ENCODE data around the gene KRT35. TPM values are rescaled to one million over a fixed set of nuclear protein-coding genes. Genes with fewer than 3 reads are reported as not detected.

Gene KRT35
- total RNA-seq, 1 donor from 2014 or later, result not detected

GRCh38 chr17:41505809-41506767 is 25.1 kb upstream of the KRT35 start:
- DNase-seq (ENCODE audit: extremely low spot score in 2 of 2), result no peak
- TF ChIP-seq POLR2A (IDR thresholded peaks at IDR 0.05) (no peak), CTCF (IDR thresholded peaks at IDR 0.05) (no peak), POLR2AphosphoS5 (IDR thresholded peaks at IDR 0.05; ENCODE audit: insufficient read depth in 1 of 2, low read depth in 1 of 2) (no peak)
- Histone ChIP-seq H3K36me3 (no peaks in the 10 kb centered on the region), H3K27me3 (no peaks in the 10 kb centered on the region), H3K27ac (peak overlapping the region; percentile 63), H3K4me3 (no peak overlapping the region), H3K4me1 (peaks cover 30% of the 10 kb centered on the region), H3K9me3 (no peaks in the 10 kb centered on the region)
- intact Hi-C loops (cut with DNase I), result no loop called here

- intact Hi-C loops (cut with DNase I), result no loop called here
- no peak for TF ChIP-seq POLR2A (IDR thresholded peaks at IDR 0.05)
- no peak for TF ChIP-seq CTCF (IDR thresholded peaks at IDR 0.05)
- TF ChIP-seq POLR2AphosphoS5 (IDR thresholded peaks at IDR 0.05; ENCODE audit: insufficient read depth in 1 of 2, low read depth in 1 of 2), result peak in 1 of 2 donors; percentile 27
- Histone ChIP-seq H3K27ac (peak within 1 kb of the TSS; percentile 47), H3K27me3 (no peaks in the 10 kb centered on the region), H3K9me3 (no peaks in the 10 kb centered on the region), H3K4me1 (peaks cover 32% of the 10 kb centered on the region), H3K4me3 (peak within 1 kb of the TSS in 1 of 2 donors; percentile 30), H3K36me3 (no peaks in the 10 kb centered on the region)
- DNase-seq (ENCODE audit: extremely low spot score in 2 of 2), result no peak
Observed at GRCh38 chr17:41505007-41505808, 24.3 kb upstream of the KRT35 start, which contains the start of gene KRT13. Gene KRT13, minus strand, starts transcription at chr17:41505612. Its CDS starts 62 bp downstream, at chr17:41505550.

GRCh38 chr17:41504246-41504977 is 23.5 kb upstream of the KRT35 start:
- H3K27ac ChIP-seq, result peak overlapping the region; percentile 47
- intact Hi-C loops (cut with DNase I), result no loop called here

GRCh38 chr17:41503202-41503601 is 22.3 kb upstream of the KRT35 start:
- intact Hi-C loops (cut with DNase I), result no loop called here
- Histone ChIP-seq H3K36me3 (no peaks in the 10 kb centered on the region), H3K27me3 (no peaks in the 10 kb centered on the region), H3K4me3 (peak overlapping the region in 1 of 2 donors; percentile 30), H3K4me1 (peaks cover 36% of the 10 kb centered on the region), H3K27ac (peak overlapping the region; percentile 47), H3K9me3 (no peaks in the 10 kb centered on the region)
- TF ChIP-seq POLR2A (IDR thresholded peaks at IDR 0.05) (no peak), POLR2AphosphoS5 (IDR thresholded peaks at IDR 0.05; ENCODE audit: insufficient read depth in 1 of 2, low read depth in 1 of 2) (no peak), CTCF (IDR thresholded peaks at IDR 0.05) (no peak)
- DNase-seq (ENCODE audit: extremely low spot score in 2 of 2), result no peak

More at GRCh38 chr17:41504246-41504977, 23.5 kb upstream of the KRT35 start:
- TF ChIP-seq CTCF (IDR thresholded peaks at IDR 0.05), result no peak
- no peak for TF ChIP-seq POLR2A (IDR thresholded peaks at IDR 0.05)
- TF ChIP-seq POLR2AphosphoS5 (IDR thresholded peaks at IDR 0.05; ENCODE audit: insufficient read depth in 1 of 2, low read depth in 1 of 2), result no peak
- H3K36me3 ChIP-seq, result no peaks in the 10 kb centered on the region
- H3K4me3 ChIP-seq, result peak overlapping the region in 1 of 2 donors; percentile 30
- no peak for DNase-seq (ENCODE audit: extremely low spot score in 2 of 2)
- H3K9me3 ChIP-seq, result no peaks in the 10 kb centered on the region
- peaks cover 38% of the 10 kb centered on the region for H3K4me1 ChIP-seq
- H3K27me3 ChIP-seq, result no peaks in the 10 kb centered on the region
